Ishikawa (cell line): ENCODE results near the gene CACHD1.

Experiments used
- TAF1 ChIP-seq: IDR thresholded peaks from 2 replicates; pipeline ENCODE4 v1.6.1; 2012; ENCODE audit warnings: low read depth, mild to moderate bottlenecking
- TCF12 ChIP-seq: IDR thresholded peaks from 2 replicates; pipeline ENCODE4 v1.6.1; 2012; ENCODE audit warnings: low read depth

DNA sequence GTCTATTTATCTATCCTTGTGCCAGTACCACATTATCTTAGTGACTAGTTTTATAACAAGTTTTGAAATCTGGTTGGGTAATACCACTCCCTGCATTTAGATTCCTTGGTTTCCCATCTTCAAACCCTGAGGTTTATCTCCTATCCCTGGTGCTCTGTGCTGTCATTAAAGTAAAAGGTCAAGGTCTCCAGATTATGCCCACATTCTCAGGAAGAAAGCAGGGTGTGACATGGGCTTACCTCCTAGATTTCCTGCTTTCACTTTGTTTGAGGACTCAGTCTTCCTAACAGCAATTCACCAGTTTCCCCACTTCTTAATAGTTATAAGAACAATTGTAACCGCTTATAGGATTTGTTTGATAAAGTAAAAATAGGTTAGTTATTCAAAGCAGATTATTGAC is 86.0 kb downstream of the CACHD1 start:
- TF ChIP-seq TAF1 (no peak), TCF12 (no peak)
